Smooth muscle cell (in vitro differentiated cells): ENCODE results near the gene SCN3A. TPM values are rescaled to one million over a fixed set of nuclear protein-coding genes. Genes with fewer than 3 reads are reported as not detected.

Experiments
- DNase-seq: peaks from one replicate; lab custom pipeline; 2025; ENCODE audit not compliant: unreplicated experiment; lab: John Stamatoyannopoulos, UW
- H2AFZ ChIP-seq: fragments of 200-600 bp; sonication (generic); 2 replicates; pipeline ENCODE4 v1.6.0; 2016; ENCODE audit warnings: antibody characterized with exemption, low read depth, mild to moderate bottlenecking
- H3F3A ChIP-seq: fragments of 200-600 bp; sonication (generic); 2 replicates; pipeline ENCODE4 v1.6.0; 2017; ENCODE audit warnings: antibody characterized with exemption, low read depth
- H3K27ac ChIP-seq: fragments of 200-600 bp; sonication (generic); 2 replicates; pipeline ENCODE4 v1.5.1; 2016; ENCODE audit warnings: low read depth, mild to moderate bottlenecking
- H3K27me3 ChIP-seq: fragments of 200-600 bp; sonication (generic); 2 replicates; pipeline ENCODE4 v1.6.1; 2016; ENCODE audit warnings: low read depth, mild to moderate bottlenecking
- H3K36me3 ChIP-seq: fragments of 200-600 bp; sonication (generic); 2 replicates; pipeline ENCODE4 v1.5.1; 2016; ENCODE audit warnings: low read depth
- H3K4me1 ChIP-seq: fragments of 200-600 bp; sonication (generic); 2 replicates; pipeline ENCODE4 v1.5.1; 2016; ENCODE audit warnings: low read depth
- H3K4me2 ChIP-seq: fragments of 200-600 bp; sonication (generic); 2 replicates; pipeline ENCODE4 v1.6.0; 2016; ENCODE audit warnings: mild to moderate bottlenecking
- H3K4me3 ChIP-seq: fragments of 200-600 bp; sonication (generic); 2 replicates; pipeline ENCODE4 v1.5.1; 2016; ENCODE audit warnings: mild to moderate bottlenecking
- H3K79me2 ChIP-seq: fragments of 200-600 bp; sonication (generic); 2 replicates; pipeline ENCODE4 v1.6.0; 2016; ENCODE audit warnings: low read depth, mild to moderate bottlenecking
- H3K9ac ChIP-seq: fragments of 200-600 bp; sonication (generic); 2 replicates; pipeline ENCODE4 v1.6.0; 2016; ENCODE audit warnings: low read depth
- H3K9me3 ChIP-seq: fragments of 200-600 bp; sonication (generic); replicated peaks from 2 replicates; pipeline ENCODE4 v1.5.1; 2016; ENCODE audit warnings: low read depth
- H4K20me1 ChIP-seq: fragments of 200-600 bp; sonication (generic); 2 replicates; pipeline ENCODE4 v1.6.0; 2016; ENCODE audit warnings: low read depth
- WGBS: methylation state at CpG from one replicate; pipeline ENCODE4 v1.1.7; 2016; ENCODE audit warnings: low lambda C conversion rate; 5-methylcytosine and 5-hydroxymethylcytosine counted together
- polyA plus RNA-seq: library from polyadenylated mRNA; unstranded; fragments of >200 nt; fragmentation: Nextera tagmentation; extraction: Ambion mirVana; gene quantifications from 2 replicates; pipeline ENCODE4 v1.2.1, GENCODE V29; 2016
- total RNA-seq: library from RNA; depleted of rRNA; stranded (reverse); fragments of >200 nt; gene quantifications from 2 replicates; pipeline ENCODE4 v1.2.3, GENCODE V29; 2014
- TF ChIP-seq, protein P1 (sequence below): fragments of 200-600 bp; sonication (generic); IDR thresholded peaks from 2 replicates; pipeline ENCODE4 v1.5.1; 2017; ENCODE audit warnings: borderline replicate concordance, mild to moderate bottlenecking, antibody characterized with exemption; ENCODE audit not compliant: insufficient read depth, poor library complexity, severe bottlenecking

SCN3A gene
- total and polyA plus RNA-seq, 2 experiments from 2014 or later = not detected

DNA sequence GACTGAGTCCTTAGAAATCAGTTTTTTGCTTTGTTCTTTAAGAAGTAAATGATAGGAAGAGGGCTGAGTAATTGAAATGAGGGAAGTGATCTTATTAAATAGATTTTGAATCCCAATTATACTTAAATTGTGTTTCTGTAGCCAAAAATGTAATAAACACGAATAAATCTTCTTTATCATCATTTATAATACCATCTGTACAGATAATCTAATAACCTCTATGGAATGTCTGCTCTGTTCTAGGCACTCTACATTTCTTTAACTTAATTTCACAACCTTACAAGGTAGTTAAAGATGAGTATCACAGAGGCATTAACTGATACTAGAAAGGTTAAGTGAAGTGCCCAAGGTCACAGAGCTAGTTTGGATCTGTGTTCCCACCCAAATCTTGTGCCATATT, 21.1 kb upstream of the SCN3A start:
- H3K36me3 ChIP-seq = no peaks in the 10 kb centered on the region
- H2AFZ ChIP-seq = no peak overlapping the region
- no peaks in the 10 kb centered on the region for H3K4me1 ChIP-seq
- no peak overlapping the region for H3K27ac ChIP-seq
- H3K4me3 ChIP-seq = no peak overlapping the region
- TF ChIP-seq, protein P1, sequence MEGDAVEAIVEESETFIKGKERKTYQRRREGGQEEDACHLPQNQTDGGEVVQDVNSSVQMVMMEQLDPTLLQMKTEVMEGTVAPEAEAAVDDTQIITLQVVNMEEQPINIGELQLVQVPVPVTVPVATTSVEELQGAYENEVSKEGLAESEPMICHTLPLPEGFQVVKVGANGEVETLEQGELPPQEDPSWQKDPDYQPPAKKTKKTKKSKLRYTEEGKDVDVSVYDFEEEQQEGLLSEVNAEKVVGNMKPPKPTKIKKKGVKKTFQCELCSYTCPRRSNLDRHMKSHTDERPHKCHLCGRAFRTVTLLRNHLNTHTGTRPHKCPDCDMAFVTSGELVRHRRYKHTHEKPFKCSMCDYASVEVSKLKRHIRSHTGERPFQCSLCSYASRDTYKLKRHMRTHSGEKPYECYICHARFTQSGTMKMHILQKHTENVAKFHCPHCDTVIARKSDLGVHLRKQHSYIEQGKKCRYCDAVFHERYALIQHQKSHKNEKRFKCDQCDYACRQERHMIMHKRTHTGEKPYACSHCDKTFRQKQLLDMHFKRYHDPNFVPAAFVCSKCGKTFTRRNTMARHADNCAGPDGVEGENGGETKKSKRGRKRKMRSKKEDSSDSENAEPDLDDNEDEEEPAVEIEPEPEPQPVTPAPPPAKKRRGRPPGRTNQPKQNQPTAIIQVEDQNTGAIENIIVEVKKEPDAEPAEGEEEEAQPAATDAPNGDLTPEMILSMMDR = no peak
- no peaks in the 10 kb centered on the region for H4K20me1 ChIP-seq
- no peaks in the 10 kb centered on the region for H3K79me2 ChIP-seq
- no peaks in the 10 kb centered on the region for H3K27me3 ChIP-seq
- DNase-seq = no peak
- no peaks in the 10 kb centered on the region for H3F3A ChIP-seq
- 49% methylated on average over 1 of the region's 1 CpG for WGBS
- H3K9ac ChIP-seq = no peak overlapping the region
- no peaks in the 10 kb centered on the region for H3K9me3 ChIP-seq
- H3K4me2 ChIP-seq = no peak overlapping the region

DNA sequence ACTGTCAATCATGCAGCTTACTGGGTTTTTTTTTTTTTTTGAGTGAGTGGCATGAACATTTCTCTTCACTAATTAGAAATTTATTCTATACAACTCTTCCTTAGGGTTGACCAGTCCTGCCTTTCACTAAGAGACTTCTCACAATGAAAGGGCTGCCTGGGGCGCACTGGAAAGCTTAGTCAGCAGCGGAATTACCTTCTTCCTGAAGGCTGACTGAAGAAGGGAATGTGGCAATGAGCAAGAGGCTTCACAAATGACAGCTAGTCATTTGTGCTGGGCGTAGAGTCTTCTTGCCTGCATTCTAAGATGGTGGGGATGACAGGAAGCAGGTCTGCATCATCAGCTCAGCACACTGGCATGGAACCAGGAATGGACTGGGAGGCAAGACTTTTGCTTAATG, 15.6 kb upstream of the SCN3A start:
- Histone ChIP-seq H2AFZ (no peak overlapping the region), H3K27ac (no peak overlapping the region), H3K27me3 (no peaks in the 10 kb centered on the region), H3K4me2 (no peak overlapping the region), H3F3A (no peaks in the 10 kb centered on the region), H3K4me1 (no peaks in the 10 kb centered on the region), H3K36me3 (no peaks in the 10 kb centered on the region), H3K9me3 (no peaks in the 10 kb centered on the region), H3K79me2 (no peaks in the 10 kb centered on the region), H3K9ac (no peak overlapping the region), H3K4me3 (no peak overlapping the region), H4K20me1 (no peaks in the 10 kb centered on the region)
- DNase-seq = no peak
- TF ChIP-seq, protein P1 = no peak
- 58% methylated on average over 3 of the region's 3 CpGs for WGBS

DNA sequence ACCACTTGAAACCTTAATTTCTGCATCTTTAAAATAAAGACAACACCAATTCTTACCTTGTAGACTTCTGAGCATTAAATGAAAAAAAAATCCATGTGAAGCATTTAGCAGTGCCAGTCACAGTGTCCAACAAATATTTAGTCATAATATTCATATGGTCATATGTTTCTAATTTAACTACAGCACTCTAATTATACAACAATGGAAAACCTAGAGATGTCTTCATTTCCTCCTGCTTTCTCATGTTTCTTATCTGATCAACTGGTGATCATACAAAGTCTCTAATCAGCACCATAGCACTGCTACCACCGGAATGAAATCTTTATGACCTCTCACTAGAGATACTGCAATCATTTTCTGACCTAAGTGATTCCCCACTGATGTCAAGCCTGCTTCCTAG, 10.2 kb upstream of the SCN3A start:
- Histone ChIP-seq H2AFZ (no peak overlapping the region), H3K27ac (no peak overlapping the region), H3K9me3 (no peaks in the 10 kb centered on the region), H3K9ac (no peak overlapping the region), H3K4me1 (no peaks in the 10 kb centered on the region), H3K79me2 (no peaks in the 10 kb centered on the region), H3K27me3 (no peaks in the 10 kb centered on the region), H4K20me1 (no peaks in the 10 kb centered on the region), H3K36me3 (no peaks in the 10 kb centered on the region), H3K4me3 (no peak overlapping the region), H3K4me2 (no peak overlapping the region), H3F3A (no peaks in the 10 kb centered on the region)
- no peak for DNase-seq
- 18% methylated on average over 1 of the region's 1 CpG for WGBS
- TF ChIP-seq, protein P1 = no peak

DNA sequence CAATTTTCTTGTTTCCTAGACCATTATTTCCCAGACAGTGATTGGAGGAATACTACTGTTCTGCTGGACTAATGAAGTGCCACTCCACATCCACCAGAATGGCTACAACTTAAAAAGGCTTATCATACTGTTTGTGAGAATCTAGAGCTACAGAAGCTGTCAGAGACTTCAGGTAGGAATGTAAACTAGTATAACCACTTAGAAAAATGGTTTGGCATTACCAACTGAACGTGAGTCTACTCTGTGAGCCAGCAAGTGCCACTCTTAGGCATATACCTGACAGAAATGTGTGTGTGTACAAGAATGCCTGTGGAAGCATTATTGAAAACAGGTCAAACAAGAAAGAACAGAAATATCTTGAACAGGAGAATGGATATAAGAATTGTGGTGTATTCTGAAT, 4.2 kb upstream of the SCN3A start:
- Histone ChIP-seq H3K4me3 (no peak overlapping the region), H4K20me1 (no peaks in the 10 kb centered on the region), H3K4me2 (no peak overlapping the region), H3K27me3 (no peaks in the 10 kb centered on the region), H3F3A (no peaks in the 10 kb centered on the region), H3K36me3 (no peaks in the 10 kb centered on the region), H3K4me1 (no peaks in the 10 kb centered on the region), H2AFZ (no peak overlapping the region), H3K79me2 (no peaks in the 10 kb centered on the region), H3K27ac (no peak overlapping the region), H3K9ac (no peak overlapping the region), H3K9me3 (no peaks in the 10 kb centered on the region)
- WGBS = 74% methylated on average over 1 of the region's 1 CpG
- TF ChIP-seq, protein P1 = no peak
- no peak for DNase-seq
